ENCODE measurements around the gene PDE6G. TPM values are rescaled to one million over a fixed set of nuclear protein-coding genes. Genes with fewer than 3 reads are reported as not detected.

PDE6G gene
- total and polyA plus RNA-seq, 2 experiments from 2014 or later = 5.5 to 9.0 TPM

DNA sequence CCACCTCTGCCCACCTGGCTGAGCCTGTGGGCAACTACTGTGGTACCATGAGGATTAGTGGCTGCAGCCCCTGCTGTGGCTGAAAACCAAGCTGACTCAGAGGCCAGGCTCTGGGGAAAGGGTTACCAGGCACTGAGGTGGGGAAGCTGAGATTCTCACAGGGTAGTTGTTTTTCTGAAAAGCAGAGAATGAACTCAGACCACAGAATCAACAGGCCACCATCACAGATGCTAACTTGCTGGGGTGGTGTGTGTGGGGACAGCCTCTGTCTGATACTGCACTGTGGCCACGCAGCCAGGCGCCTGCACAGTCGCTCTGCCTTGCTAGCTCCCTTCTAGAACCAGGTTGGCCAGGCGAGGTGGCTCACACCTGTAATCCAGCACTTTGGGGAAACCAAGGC lies 48.3 kb downstream of the PDE6G start (continued):
- TF ChIP-seq CREB1 (CRISPR knock-in tag; IDR thresholded peaks at IDR 0.05; ENCODE audit: low read depth) (no peak), POLR2AphosphoS5 (IDR thresholded peaks at IDR 0.05; ENCODE audit: low read depth) (no peak), EZH2 (IDR thresholded peaks at IDR 0.05; ENCODE audit: low read depth, unreplicated experiment) (no peak), JUNB (IDR thresholded peaks at IDR 0.05; ENCODE audit: unreplicated experiment) (no peak)
- TF ChIP-seq, protein P1, sequence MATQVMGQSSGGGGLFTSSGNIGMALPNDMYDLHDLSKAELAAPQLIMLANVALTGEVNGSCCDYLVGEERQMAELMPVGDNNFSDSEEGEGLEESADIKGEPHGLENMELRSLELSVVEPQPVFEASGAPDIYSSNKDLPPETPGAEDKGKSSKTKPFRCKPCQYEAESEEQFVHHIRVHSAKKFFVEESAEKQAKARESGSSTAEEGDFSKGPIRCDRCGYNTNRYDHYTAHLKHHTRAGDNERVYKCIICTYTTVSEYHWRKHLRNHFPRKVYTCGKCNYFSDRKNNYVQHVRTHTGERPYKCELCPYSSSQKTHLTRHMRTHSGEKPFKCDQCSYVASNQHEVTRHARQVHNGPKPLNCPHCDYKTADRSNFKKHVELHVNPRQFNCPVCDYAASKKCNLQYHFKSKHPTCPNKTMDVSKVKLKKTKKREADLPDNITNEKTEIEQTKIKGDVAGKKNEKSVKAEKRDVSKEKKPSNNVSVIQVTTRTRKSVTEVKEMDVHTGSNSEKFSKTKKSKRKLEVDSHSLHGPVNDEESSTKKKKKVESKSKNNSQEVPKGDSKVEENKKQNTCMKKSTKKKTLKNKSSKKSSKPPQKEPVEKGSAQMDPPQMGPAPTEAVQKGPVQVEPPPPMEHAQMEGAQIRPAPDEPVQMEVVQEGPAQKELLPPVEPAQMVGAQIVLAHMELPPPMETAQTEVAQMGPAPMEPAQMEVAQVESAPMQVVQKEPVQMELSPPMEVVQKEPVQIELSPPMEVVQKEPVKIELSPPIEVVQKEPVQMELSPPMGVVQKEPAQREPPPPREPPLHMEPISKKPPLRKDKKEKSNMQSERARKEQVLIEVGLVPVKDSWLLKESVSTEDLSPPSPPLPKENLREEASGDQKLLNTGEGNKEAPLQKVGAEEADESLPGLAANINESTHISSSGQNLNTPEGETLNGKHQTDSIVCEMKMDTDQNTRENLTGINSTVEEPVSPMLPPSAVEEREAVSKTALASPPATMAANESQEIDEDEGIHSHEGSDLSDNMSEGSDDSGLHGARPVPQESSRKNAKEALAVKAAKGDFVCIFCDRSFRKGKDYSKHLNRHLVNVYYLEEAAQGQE (IDR thresholded peaks at IDR 0.05; ENCODE audit: unreplicated experiment) = no peak
- TF ChIP-seq, protein P2, sequence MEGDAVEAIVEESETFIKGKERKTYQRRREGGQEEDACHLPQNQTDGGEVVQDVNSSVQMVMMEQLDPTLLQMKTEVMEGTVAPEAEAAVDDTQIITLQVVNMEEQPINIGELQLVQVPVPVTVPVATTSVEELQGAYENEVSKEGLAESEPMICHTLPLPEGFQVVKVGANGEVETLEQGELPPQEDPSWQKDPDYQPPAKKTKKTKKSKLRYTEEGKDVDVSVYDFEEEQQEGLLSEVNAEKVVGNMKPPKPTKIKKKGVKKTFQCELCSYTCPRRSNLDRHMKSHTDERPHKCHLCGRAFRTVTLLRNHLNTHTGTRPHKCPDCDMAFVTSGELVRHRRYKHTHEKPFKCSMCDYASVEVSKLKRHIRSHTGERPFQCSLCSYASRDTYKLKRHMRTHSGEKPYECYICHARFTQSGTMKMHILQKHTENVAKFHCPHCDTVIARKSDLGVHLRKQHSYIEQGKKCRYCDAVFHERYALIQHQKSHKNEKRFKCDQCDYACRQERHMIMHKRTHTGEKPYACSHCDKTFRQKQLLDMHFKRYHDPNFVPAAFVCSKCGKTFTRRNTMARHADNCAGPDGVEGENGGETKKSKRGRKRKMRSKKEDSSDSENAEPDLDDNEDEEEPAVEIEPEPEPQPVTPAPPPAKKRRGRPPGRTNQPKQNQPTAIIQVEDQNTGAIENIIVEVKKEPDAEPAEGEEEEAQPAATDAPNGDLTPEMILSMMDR (conservative IDR thresholded peaks at IDR 0.05; ENCODE audit: low read depth in 2 of 2) = no peak

DNA sequence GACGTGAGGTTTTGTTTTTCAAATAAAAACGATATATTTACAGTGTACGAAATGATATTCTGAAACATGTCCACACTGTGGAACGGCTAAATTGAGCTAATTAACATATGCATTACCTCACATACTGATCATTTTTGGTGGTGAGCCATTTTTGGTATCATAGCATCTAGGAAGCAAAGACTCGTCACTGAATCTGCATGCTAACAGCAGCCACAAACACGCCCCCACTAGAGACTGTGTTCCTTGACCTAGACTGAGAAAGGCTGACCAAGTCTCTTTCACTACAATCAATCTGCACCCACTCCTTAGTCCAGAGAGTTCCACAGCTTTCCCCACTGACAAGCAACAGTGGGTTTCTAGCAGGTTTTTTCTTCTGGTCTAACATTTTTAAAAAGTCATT lies 48.9 kb downstream of the PDE6G start:
- H3K4me3 Mint-ChIP-seq = no peak overlapping the region
- no peaks in the 10 kb centered on the region for H3K27me3 Mint-ChIP-seq (ENCODE audit: insufficient read depth, low read depth, poor library complexity)
- H3K36me3 Mint-ChIP-seq (ENCODE audit: low read depth) = peaks cover 70% of the 10 kb centered on the region
- Histone ChIP-seq H3F3A (replicated peaks; ENCODE audit: low read depth) (peaks cover 9% of the 10 kb centered on the region; the same call in 1 of the 2 replicates), H3K4me1 (ENCODE audit: insufficient read depth) (no peaks in the 10 kb centered on the region), H3K9me2 (ENCODE audit: insufficient read depth) (no peaks in the 10 kb centered on the region), H3K27me3 (ENCODE audit: insufficient read depth) (no peaks in the 10 kb centered on the region), H3K36me3 (ENCODE audit: insufficient read depth) (peaks cover 68% of the 10 kb centered on the region), H3K79me2 (replicated peaks; ENCODE audit: insufficient read depth) (peaks cover 20% of the 10 kb centered on the region), H3K4me3 (no peak overlapping the region), H2AFZ (no peak overlapping the region), H3K4me2 (no peak overlapping the region), H3K27ac (ENCODE audit: low read depth) (no peak overlapping the region), H4K20me1 (replicated peaks; ENCODE audit: insufficient read depth) (peaks cover 39% of the 10 kb centered on the region)
- ATAC-seq (no peak), DNase-seq (ENCODE audit: low spot score) (no peak)
- no peak overlapping the region for H3K27ac Mint-ChIP-seq
- H3K9me3 Mint-ChIP-seq = no peaks in the 10 kb centered on the region
- no peaks in the 10 kb centered on the region for H3K4me1 Mint-ChIP-seq
- TF ChIP-seq JUNB (IDR thresholded peaks at IDR 0.05; ENCODE audit: unreplicated experiment) (no peak), ZNF114 (CRISPR knock-in tag; IDR thresholded peaks at IDR 0.05) (no peak), STAT1 (IDR thresholded peaks at IDR 0.05; ENCODE audit: unreplicated experiment) (no peak), EZH2phosphoT487 (IDR thresholded peaks at IDR 0.05; ENCODE audit: unreplicated experiment) (no peak)
- TF ChIP-seq, protein P3, sequence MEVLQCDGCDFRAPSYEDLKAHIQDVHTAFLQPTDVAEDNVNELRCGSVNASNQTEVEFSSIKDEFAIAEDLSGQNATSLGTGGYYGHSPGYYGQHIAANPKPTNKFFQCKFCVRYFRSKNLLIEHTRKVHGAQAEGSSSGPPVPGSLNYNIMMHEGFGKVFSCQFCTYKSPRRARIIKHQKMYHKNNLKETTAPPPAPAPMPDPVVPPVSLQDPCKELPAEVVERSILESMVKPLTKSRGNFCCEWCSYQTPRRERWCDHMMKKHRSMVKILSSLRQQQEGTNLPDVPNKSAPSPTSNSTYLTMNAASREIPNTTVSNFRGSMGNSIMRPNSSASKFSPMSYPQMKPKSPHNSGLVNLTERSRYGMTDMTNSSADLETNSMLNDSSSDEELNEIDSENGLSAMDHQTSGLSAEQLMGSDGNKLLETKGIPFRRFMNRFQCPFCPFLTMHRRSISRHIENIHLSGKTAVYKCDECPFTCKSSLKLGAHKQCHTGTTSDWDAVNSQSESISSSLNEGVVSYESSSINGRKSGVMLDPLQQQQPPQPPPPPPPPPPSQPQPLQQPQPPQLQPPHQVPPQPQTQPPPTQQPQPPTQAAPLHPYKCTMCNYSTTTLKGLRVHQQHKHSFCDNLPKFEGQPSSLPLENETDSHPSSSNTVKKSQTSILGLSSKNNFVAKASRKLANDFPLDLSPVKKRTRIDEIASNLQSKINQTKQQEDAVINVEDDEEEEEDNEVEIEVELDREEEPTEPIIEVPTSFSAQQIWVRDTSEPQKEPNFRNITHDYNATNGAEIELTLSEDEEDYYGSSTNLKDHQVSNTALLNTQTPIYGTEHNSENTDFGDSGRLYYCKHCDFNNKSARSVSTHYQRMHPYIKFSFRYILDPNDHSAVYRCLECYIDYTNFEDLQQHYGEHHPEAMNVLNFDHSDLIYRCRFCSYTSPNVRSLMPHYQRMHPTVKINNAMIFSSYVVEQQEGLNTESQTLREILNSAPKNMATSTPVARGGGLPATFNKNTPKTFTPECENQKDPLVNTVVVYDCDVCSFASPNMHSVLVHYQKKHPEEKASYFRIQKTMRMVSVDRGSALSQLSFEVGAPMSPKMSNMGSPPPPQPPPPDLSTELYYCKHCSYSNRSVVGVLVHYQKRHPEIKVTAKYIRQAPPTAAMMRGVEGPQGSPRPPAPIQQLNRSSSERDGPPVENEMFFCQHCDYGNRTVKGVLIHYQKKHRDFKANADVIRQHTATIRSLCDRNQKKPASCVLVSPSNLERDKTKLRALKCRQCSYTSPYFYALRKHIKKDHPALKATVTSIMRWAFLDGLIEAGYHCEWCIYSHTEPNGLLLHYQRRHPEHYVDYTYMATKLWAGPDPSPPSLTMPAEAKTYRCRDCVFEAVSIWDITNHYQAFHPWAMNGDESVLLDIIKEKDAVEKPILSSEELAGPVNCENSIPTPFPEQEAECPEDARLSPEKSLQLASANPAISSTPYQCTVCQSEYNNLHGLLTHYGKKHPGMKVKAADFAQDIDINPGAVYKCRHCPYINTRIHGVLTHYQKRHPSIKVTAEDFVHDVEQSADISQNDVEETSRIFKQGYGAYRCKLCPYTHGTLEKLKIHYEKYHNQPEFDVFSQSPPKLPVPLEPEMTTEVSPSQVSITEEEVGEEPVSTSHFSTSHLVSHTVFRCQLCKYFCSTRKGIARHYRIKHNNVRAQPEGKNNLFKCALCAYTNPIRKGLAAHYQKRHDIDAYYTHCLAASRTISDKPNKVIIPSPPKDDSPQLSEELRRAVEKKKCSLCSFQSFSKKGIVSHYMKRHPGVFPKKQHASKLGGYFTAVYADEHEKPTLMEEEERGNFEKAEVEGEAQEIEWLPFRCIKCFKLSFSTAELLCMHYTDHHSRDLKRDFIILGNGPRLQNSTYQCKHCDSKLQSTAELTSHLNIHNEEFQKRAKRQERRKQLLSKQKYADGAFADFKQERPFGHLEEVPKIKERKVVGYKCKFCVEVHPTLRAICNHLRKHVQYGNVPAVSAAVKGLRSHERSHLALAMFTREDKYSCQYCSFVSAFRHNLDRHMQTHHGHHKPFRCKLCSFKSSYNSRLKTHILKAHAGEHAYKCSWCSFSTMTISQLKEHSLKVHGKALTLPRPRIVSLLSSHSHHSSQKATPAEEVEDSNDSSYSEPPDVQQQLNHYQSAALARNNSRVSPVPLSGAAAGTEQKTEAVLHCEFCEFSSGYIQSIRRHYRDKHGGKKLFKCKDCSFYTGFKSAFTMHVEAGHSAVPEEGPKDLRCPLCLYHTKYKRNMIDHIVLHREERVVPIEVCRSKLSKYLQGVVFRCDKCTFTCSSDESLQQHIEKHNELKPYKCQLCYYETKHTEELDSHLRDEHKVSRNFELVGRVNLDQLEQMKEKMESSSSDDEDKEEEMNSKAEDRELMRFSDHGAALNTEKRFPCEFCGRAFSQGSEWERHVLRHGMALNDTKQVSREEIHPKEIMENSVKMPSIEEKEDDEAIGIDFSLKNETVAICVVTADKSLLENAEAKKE (CRISPR knock-in tag; IDR thresholded peaks at IDR 0.05) = no peak
- TF ChIP-seq, protein P1 (IDR thresholded peaks at IDR 0.05; ENCODE audit: unreplicated experiment) = no peak

All from GM23338 (cell line).